NCI-H1436 (cell line): ENCODE measurements around the gene CTIF.

Experiments
- DNase-seq: peaks from one replicate; lab custom pipeline; 2025; lab: John Stamatoyannopoulos, UW

Gene CTIF

GRCh38 chr18:48775372-48776155 lies 236.7 kb downstream of the CTIF start:
- DNase-seq: no peak

- no peak for DNase-seq
Observed at GRCh38 chr18:48776156-48776555, 237.3 kb downstream of the CTIF start.

- DNase-seq: no peak
Observed at GRCh38 chr18:48776641-48777025, 237.8 kb downstream of the CTIF start.

DNA sequence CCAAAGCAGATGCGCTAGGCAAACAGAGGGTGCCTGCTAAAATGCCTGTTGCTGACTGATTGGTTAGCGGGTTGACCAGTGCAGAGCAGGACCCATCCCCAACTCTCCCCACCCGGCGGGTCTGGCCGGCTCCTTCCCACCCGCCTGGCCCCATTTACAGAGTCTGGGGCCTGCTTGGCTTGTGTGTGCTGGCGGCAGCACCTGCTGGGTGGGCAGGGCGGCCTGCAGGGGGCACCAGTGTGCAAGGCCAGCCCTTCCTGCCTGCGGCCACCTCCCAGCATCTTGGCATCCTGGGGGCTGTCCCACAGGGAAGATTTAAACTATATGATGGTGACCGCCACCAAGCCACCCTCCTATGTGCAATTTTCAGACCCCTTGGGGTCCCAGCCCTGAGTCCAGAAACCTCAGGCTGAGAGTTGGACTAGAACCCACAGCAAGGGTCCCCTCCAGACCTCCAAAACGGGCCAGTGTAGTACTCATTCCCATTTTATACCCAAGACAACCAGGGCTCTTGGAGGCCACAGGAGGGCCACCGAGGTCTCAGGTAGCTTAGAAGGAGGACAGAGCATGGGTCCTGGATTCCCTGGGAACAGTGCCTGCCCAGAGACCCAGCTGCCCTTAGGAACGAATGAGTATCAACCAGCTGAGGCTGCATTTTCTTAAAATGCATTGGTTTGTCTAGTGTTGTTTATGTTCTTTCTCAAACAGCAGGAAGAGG lies 238.4 kb downstream of the CTIF start:
- peak; percentile 55 for DNase-seq

DNA sequence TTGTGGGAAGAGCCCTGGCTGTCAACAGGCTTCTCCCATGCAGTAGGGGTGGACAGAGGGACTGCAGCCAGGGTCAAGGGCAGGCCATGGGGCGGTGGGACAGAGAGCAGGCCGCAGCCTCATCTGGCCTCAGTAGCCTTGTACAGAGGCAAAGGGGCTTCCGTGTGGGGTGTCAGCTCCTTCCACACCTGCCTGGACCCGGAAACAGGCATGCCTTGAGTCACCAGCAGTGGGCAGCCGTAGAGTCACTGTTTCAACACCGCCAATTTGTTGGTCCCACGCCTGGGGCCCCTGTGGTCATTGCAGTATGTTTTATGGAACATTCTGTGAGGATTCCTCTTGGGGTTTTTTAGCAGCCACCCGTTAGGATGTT lies 238.9 kb downstream of the CTIF start:
- no peak for DNase-seq

GRCh38 chr18:48778344-48779011 lies 239.6 kb downstream of the CTIF start:
- DNase-seq: no peak

- DNase-seq: no peak
Observed at GRCh38 chr18:48779462-48779861, 240.6 kb downstream of the CTIF start.

DNA sequence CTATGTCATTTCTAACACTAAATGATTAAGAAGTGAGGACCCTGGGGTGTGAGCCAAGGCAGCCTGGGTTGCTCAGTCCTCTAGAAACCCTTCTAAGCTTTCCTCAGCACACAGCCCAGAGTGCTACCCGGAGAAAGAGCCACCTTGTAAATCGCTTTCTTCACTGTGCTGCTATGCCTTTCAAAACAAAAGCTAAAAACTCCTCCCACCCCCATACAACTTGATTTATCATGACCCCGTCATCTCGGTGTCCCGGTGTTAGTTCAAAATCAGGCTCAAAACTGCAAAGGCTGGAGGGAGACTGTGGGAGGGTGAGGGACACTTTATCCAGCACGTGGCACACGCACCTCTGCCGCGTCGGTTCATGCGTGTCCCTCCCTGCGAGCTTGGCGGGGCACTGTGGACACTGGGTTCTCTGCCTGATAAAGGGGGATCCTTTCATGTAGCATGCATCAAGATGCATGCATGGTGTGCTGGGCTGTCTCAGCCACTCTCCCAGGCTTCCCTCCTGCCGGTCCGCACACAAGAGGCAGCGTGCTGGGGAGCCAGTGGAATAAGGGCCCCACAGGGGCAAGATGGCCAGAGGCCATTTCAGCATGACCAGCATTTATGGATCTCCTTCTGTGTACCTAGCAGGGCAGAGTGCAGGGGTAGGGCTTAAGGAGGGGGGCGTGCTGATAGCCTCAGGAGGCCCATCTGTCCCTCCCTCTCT lies 241.5 kb downstream of the CTIF start:
- DNase-seq: no peak

DNA sequence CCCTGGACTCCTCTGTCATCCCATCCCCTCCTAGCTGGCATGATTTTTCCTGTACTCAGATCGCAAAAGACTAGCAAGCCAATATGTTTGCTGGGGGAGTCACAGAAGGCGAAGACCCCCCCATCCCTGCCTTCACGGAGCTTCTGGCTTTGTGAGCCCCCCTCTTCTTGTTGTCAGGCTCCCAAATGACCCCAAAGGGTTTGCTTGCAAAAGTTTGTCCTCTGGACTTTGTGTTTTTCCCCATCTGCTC lies 242.0 kb downstream of the CTIF start:
- DNase-seq: no peak

DNA sequence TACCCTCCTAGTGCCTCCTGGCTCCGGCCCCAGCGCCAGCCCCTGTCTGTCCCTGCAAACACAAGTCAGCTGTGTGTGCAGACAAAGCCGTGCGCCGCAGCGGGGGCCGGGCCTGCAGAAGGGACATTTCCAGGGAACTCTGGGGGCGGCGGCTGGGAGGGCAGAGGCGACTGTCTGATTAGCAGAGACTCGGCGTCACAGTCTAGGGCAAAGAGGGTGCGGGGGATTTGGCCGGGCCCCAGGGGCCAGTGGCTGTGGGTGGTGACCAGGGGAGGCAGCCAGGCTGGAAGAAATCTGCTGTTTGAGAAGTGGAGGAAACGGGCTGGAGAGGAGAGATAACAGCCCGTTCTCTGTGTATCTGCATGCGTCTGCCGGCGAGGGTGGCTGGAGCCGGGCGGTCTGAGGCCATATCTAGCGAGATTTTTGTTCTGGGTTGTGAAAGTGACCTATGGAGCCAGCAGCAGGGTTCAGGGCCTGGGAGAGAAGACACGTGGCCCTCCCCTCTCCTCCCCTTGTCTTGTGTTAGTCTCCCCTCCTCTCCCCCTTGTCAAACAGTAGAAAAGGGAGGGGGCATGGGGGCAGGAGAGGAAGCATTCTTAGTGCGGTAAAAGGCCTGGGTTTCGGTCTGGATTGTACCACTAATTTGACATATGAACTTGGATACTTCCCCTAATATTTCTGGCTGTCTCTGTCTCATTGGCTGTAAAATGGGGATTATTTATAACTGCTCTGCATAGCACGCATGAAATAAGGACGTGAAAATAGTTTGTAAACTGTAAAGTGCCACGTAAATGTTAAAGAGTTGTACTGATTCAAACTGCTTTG lies 242.5 kb downstream of the CTIF start:
- no peak for DNase-seq

GRCh38 chr18:48781988-48782363 lies 243.1 kb downstream of the CTIF start:
- no peak for DNase-seq

DNA sequence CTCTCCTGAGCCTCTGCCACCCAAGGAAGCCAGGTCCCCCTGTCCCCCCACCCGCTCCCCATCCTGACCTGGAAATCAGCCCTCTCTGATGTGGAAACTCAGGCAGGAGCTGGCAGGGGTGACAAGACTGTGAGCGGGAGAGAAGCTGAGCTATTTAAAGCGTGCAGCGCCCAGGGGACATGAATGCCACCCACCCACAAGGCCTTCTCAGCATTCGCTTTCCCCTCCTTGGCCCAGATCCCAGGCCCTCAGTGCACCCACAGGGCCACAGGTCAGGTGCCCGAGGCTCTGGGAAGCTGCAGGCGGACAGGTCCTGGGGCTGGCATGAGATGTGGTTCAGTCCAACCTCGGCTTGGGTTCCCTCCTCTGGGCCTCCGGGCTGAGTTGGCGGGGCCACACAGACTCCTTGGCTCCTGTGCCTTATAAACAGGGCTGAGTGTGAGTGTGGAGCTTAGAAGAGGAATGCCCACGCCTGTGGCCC lies 243.6 kb downstream of the CTIF start:
- no peak for DNase-seq

GRCh38 chr18:48783616-48784520 lies 245.0 kb downstream of the CTIF start:
- no peak for DNase-seq

DNA sequence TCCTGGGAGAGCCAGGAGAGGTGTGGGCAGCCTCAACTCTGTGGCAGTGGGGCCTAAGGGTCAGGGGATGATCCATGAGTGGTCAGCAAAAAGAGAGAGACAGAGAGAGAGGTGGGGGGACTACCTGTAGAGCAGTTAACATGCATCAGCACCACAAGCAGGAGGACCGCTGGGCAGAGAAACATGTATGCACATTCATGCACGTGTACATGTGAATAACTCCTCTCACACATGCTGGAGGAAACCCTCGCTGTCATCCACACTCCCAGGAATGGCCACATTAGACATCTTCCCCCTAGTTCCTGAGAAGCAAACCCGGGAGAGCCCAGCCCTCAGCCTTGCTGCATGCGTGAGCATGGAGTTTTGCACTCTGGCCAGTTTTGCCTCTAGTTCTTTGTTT lies 245.8 kb downstream of the CTIF start:
- DNase-seq: no peak

DNA sequence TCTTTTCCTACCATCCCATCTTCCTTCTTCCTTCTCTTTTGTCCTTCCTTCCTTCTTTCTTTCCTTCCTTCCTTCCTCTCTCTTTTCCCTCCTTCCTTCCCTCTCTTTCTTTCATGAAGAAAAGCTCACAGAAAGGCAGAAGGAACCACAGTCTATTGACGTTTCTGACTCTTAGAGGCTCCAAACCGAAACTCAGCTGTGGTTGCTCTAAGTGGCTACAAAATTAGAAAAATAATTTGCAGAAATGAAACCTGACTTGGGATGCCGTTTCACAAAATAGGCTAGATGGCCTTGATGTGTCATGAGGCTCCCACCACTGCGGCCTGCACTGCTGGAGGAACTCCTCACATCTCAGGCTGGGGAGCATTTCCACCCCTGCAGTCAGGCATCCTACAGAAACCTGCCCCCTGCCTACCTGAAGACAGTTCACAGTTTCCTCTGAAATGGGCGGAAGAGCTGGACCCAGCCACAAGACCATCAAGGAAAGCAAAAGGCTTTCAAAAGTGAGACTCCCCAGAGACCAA lies 246.3 kb downstream of the CTIF start:
- no peak for DNase-seq

GRCh38 chr18:48785736-48786454 lies 247.1 kb downstream of the CTIF start:
- DNase-seq: no peak

GRCh38 chr18:48786455-48787202 lies 247.8 kb downstream of the CTIF start:
- no peak for DNase-seq

DNA sequence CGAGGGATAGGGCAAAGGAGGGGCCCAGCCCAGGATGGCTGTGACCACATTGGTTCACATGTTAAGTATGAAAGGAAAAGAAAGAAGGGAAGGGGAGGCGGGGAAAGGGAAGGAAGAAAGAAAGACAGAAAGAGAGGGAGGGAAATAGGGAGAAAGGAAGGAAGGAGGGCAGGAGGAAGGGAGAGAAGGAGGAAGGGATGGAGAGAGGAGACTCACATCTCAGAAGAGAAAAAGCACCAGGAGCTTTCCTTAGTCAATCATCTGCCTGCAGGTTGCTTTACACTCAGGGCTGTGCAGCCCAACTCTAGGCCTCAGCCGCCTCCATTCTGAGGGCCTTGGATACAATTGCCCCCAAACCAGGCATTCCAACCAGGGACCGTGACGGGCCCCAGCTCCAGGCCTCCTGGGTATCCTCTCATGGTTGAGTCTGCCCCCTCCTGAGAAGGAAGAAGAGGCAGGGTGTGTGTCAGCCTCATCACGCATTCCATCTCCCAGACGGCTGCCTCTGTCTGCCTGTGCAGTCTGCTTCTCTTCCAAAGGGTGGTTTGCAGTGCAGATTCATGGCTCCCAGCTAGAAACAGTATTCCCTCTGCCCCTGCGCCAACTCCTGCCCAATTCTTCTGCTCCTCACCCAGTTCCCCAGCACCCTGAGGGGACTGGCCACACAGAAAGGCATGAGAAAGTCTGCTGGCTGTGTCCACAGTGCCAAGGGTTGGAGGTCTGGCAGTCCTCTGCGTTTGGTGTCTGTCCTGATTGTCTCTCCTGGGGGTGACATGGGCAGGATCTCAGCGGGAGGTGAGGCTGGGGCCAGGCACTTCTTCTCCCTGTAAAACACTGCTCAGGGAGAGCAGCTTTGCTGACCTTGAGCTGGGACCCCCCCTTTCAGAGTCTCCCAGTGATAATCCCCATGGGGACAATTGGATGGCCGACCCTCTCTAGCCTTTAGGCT lies 248.6 kb downstream of the CTIF start:
- DNase-seq: no peak
